GM12892 (cell line): ENCODE data around the gene NCAM1.

ENCODE experiments used
- POLR2A ChIP-seq: IDR thresholded peaks from 2 replicates; pipeline ENCODE4 v1.6.1; 2011; ENCODE audit warnings: low read depth, low read length, control low read depth
- POLR2AphosphoS5 ChIP-seq: IDR thresholded peaks from 2 replicates; pipeline ENCODE4 v1.6.1; 2011; ENCODE audit warnings: low read depth, low read length, control low read depth
- TAF1 ChIP-seq: IDR thresholded peaks from 2 replicates; pipeline ENCODE4 v1.6.1; 2011; ENCODE audit warnings: low read depth, mild to moderate bottlenecking, control low read depth, low read length, borderline replicate concordance

DNA sequence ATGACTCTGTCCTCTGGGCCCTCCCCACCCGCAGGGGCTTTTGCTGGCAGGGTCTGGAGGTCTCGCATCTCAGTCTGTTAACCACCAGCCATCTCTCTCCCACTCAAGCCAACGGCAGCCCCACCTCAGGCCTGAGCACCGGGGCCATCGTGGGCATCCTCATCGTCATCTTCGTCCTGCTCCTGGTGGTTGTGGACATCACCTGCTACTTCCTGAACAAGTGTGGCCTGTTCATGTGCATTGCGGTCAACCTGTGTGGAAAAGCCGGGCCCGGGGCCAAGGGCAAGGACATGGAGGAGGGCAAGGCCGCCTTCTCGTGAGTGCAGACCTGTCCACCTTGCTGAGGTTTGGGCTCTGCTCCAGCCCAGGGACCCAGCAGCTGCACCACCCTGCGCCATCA, 308.9 kb downstream of the NCAM1 start:
- no peak for TF ChIP-seq POLR2A
- TF ChIP-seq TAF1, result no peak
- no peak for TF ChIP-seq POLR2AphosphoS5
